ENCODE measurements around the gene EFCAB11. TPM values are rescaled to one million over a fixed set of nuclear protein-coding genes. Genes with fewer than 3 reads are reported as not detected.

EFCAB11 gene
- total and polyA plus RNA-seq, 2 experiments from 2014 or later = 7.7 to 24.6 TPM

GRCh38 chr14:89833120-89833532 is 121.4 kb downstream of the EFCAB11 start:
- no peak for TF ChIP-seq NANOG (IDR thresholded peaks at IDR 0.05; ENCODE audit: borderline replicate concordance)
- no peak for TF ChIP-seq STAT1 (IDR thresholded peaks at IDR 0.05; ENCODE audit: unreplicated experiment)
- no peak for TF ChIP-seq CREB1 (CRISPR knock-in tag; IDR thresholded peaks at IDR 0.05; ENCODE audit: low read depth)
- TF ChIP-seq POLR2AphosphoS5 (IDR thresholded peaks at IDR 0.05; ENCODE audit: low read depth) = no peak
- TF ChIP-seq ZNF462 (CRISPR knock-in tag; IDR thresholded peaks at IDR 0.05) = no peak
- TF ChIP-seq EZH2phosphoT487 (IDR thresholded peaks at IDR 0.05; ENCODE audit: unreplicated experiment) = no peak
- Mint-ChIP-seq H3K4me1 (peaks cover 12% of the 10 kb centered on the region), H3K4me3 (no peak overlapping the region), H3K9me3 (peaks cover 3% of the 10 kb centered on the region; the same call in 2 of the 3 replicates), H3K27me3 (ENCODE audit: insufficient read depth, low read depth, poor library complexity) (peaks cover 4% of the 10 kb centered on the region), H3K36me3 (ENCODE audit: low read depth) (peaks cover 4% of the 10 kb centered on the region; the same call in 1 of the 3 replicates), H3K27ac (no peak overlapping the region)
- Histone ChIP-seq H3K9me2 (ENCODE audit: insufficient read depth) (no peaks in the 10 kb centered on the region), H3K27me3 (ENCODE audit: insufficient read depth) (no peaks in the 10 kb centered on the region), H2AFZ (no peak overlapping the region), H3K79me2 (replicated peaks; ENCODE audit: insufficient read depth) (no peaks in the 10 kb centered on the region), H3F3A (replicated peaks; ENCODE audit: low read depth) (no peaks in the 10 kb centered on the region), H3K36me3 (ENCODE audit: insufficient read depth) (no peaks in the 10 kb centered on the region), H3K4me1 (ENCODE audit: insufficient read depth) (peaks cover 10% of the 10 kb centered on the region), H4K20me1 (replicated peaks; ENCODE audit: insufficient read depth) (no peaks in the 10 kb centered on the region), H3K4me2 (no peak overlapping the region), H3K27ac (ENCODE audit: low read depth) (no peak overlapping the region), H3K4me3 (no peak overlapping the region)
- no peak for DNase-seq (ENCODE audit: low spot score)
- ATAC-seq = no peak

All from GM23338 (cell line).